HG02840 (cell line): ENCODE data around the gene UNG.

Experiments
- ATAC-seq: cut with Tn5 transposase; IDR thresholded peaks from one replicate; pipeline ENCODE4 v1.9.1; 2021; ENCODE audit warnings: mild to moderate bottlenecking, moderate library complexity, moderate number of reproducible peaks; ENCODE audit not compliant: unreplicated experiment, low FRiP score

Gene UNG

GRCh38 chr12:109153821-109154441 lies 56.5 kb downstream of the UNG start:
- ATAC-seq, result no peak

GRCh38 chr12:109154451-109155438 lies 57.3 kb downstream of the UNG start:
- ATAC-seq, result peak; percentile 53

GRCh38 chr12:109156036-109156435 lies 58.6 kb downstream of the UNG start:
- ATAC-seq, result no peak

GRCh38 chr12:109156586-109156985 lies 59.2 kb downstream of the UNG start:
- ATAC-seq, result no peak

- ATAC-seq, result no peak
These were observed 60.6 kb downstream of the UNG start for GRCh38 chr12:109157986-109158385.

GRCh38 chr12:109160433-109160832 lies 63.0 kb downstream of the UNG start:
- ATAC-seq, result no peak
